K562 (cell line): ENCODE results near the gene ANKRD11. TPM values are rescaled to one million over a fixed set of nuclear protein-coding genes. Genes with fewer than 3 reads are reported as not detected.
A peak's percentile ranks its signal among the peaks of the same experiment; 100 is the strongest.

Source experiments
- ATAC-seq: fragments of 200-7000 bp; cut with Tn5 transposase; 3 replicates; pipeline ENCODE4 v1.9.1; 2020; ENCODE audit warnings: moderate library complexity
- BruUV-seq: library from RNA; stranded (reverse); fragments of 400-500 nt; replicated peaks from 2 replicates; lab custom pipeline; 2021; lab: Mats Ljungman, UMichigan
- CTCF ChIA-PET: fragments of 300-600 bp; formaldehyde crosslinking; extraction: SDS; loops from one replicate; lab custom pipeline; 2021; ENCODE audit warnings: low intra/inter-chr PET ratio; lab: Yijun Ruan, JAX
- POLR2A ChIA-PET: fragments of 300-600, 350-650 bp; sonication (Branson Sonifier 250); formaldehyde crosslinking; extraction: SDS; loops from one replicate; lab custom pipeline; 2021; ENCODE audit warnings: antibody characterized with exemption, inconsistent platforms; lab: Yijun Ruan, JAX
- DNase-seq, 4 experiments: peaks; one replicate each; pipeline versions ENCODE4 v3.0.0 to v3.0.0-alpha.2; 2011 to 2018; ENCODE audit warnings: low spot score in 3 of 4, mixed read lengths in 3 of 4; ENCODE audit errors: extremely low read depth in 1 of 4
- FAIRE-seq: peaks from 2 replicates; lab custom pipeline; 2011; peaks lifted over from hg19 to GRCh38; lab: Jason Lieb, UNC
- H2AFZ ChIP-seq: 2 replicates; pipeline ENCODE4 v1.6.0; 2011; ENCODE audit warnings: low read depth, low read length, control low read depth, inconsistent platforms
- H3K27ac ChIP-seq: fragments of 200-600 bp; 3 replicates; pipeline ENCODE4 v1.8.0; 2011; ENCODE audit warnings: low read depth, mild to moderate bottlenecking, control low read depth, inconsistent platforms, low read length, moderate library complexity, mixed read lengths; ENCODE audit errors: extremely low read depth
- H3K27me3 ChIP-seq, 2 experiments: fragments of 300-600 bp in 1 of 2; 2 replicates in 1 of 2; 3 replicates in 1 of 2; pipeline versions ENCODE4 v1.6.0 to v1.8.0; 2011; ENCODE audit warnings: inconsistent platforms in 2 of 2, low read length in 2 of 2, mild to moderate bottlenecking in 1 of 2, mixed read lengths in 1 of 2, moderate library complexity in 1 of 2; ENCODE audit not compliant: control insufficient read depth in 2 of 2, insufficient read depth in 2 of 2
- H3K36me3 ChIP-seq: fragments of 300-600 bp; 3 replicates; pipeline ENCODE4 v1.8.0; 2011; ENCODE audit warnings: mild to moderate bottlenecking, low read length, inconsistent platforms; ENCODE audit not compliant: control insufficient read depth, insufficient read depth
- H3K4me1 ChIP-seq, 2 experiments: fragments of 200-600 bp in 1 of 2; replicated peaks in 1 of 2; 2 replicates in 1 of 2; 3 replicates in 1 of 2; pipeline versions ENCODE4 v1.5.1 to v1.8.0; 2011; ENCODE audit warnings: inconsistent platforms in 2 of 2, low read length in 2 of 2, mild to moderate bottlenecking in 1 of 2, mixed read lengths in 1 of 2, moderate library complexity in 1 of 2; ENCODE audit not compliant: control insufficient read depth in 2 of 2, insufficient read depth in 2 of 2
- H3K4me2 ChIP-seq: 2 replicates; pipeline ENCODE4 v1.6.1; 2011; ENCODE audit warnings: low read length, control low read depth, inconsistent platforms, mixed read lengths; ENCODE audit not compliant: insufficient read depth
- H3K4me3 ChIP-seq: fragments of 200-600 bp; sonication (generic), shearing (Covaris generic); 2 replicates; pipeline ENCODE4 v1.5.1; 2016; ENCODE audit warnings: control low read depth, inconsistent platforms
- H3K79me2 ChIP-seq: fragments of 200-600 bp; 3 replicates; pipeline ENCODE4 v1.8.0; 2011; ENCODE audit warnings: low read length, inconsistent platforms; ENCODE audit not compliant: control insufficient read depth, insufficient read depth
- H3K9ac ChIP-seq, 2 experiments: 2 replicates each; pipeline versions ENCODE4 v1.6.0 to v1.6.1; 2011; ENCODE audit warnings: low read depth in 2 of 2, low read length in 2 of 2, control low read depth in 1 of 2, inconsistent platforms in 1 of 2, mild to moderate bottlenecking in 1 of 2, mixed read lengths in 1 of 2; ENCODE audit not compliant: insufficient read depth in 1 of 2
- H3K9me1 ChIP-seq: one replicate; pipeline ENCODE4 v1.6.0; 2011; ENCODE audit warnings: inconsistent platforms, mild to moderate bottlenecking, low read length, moderate library complexity; ENCODE audit not compliant: control insufficient read depth, insufficient read depth
- H3K9me3 ChIP-seq: replicated peaks from 2 replicates; pipeline ENCODE4 v1.5.1; 2011; ENCODE audit warnings: low read depth, low read length, inconsistent platforms; ENCODE audit not compliant: control insufficient read depth, insufficient read depth
- H4K20me1 ChIP-seq: replicated peaks from 2 replicates; pipeline ENCODE4 v1.6.1; 2011; ENCODE audit warnings: low read length, inconsistent platforms, mixed read lengths; ENCODE audit not compliant: control insufficient read depth, insufficient read depth
- HNRNPK ChIP-seq: fragments of 200-400 bp; formaldehyde crosslinking; IDR thresholded peaks from one replicate; pipeline ENCODE4 v1.6.1; 2018; ENCODE audit warnings: mild to moderate bottlenecking, low read depth, low read length; ENCODE audit not compliant: poor library complexity, severe bottlenecking
- PHF8 ChIP-seq: fragments of 200-600 bp; sonication (generic); IDR thresholded peaks from 2 replicates; pipeline ENCODE4 v1.6.1; 2012; ENCODE audit warnings: mixed run types, mild to moderate bottlenecking, inconsistent platforms, low read length, moderate library complexity, borderline replicate concordance
- POLR2G ChIP-seq: fragments of 200-400 bp; formaldehyde crosslinking; IDR thresholded peaks from 2 replicates; pipeline ENCODE4 v1.6.1; 2017; ENCODE audit warnings: low read depth, mild to moderate bottlenecking, antibody characterized with exemption, low read length, moderate library complexity
- RBM22 ChIP-seq: fragments of 200-400 bp; formaldehyde crosslinking; IDR thresholded peaks from 2 replicates; pipeline ENCODE4 v1.6.1; 2018; ENCODE audit warnings: low read length, low read depth; ENCODE audit not compliant: poor library complexity, severe bottlenecking
- RERE ChIP-seq: sonication (generic); formaldehyde crosslinking; IDR thresholded peaks from 2 replicates; pipeline ENCODE4 v1.8.0; 2023; ENCODE audit warnings: missing genetic modification reagents, mild to moderate bottlenecking, borderline replicate concordance
- WGBS: fragments of 100-300 bp; shearing (Covaris generic); methylation state at CpG from one replicate; pipeline ENCODE4 v1.1.6; 2016; ENCODE audit warnings: low coverage, mixed read lengths; ENCODE audit not compliant: insufficient coverage; ENCODE audit errors: missing lambda C conversion rate; 5-methylcytosine and 5-hydroxymethylcytosine counted together
- in situ Hi-C: fragments of 300-500 bp; cut with MboI; formaldehyde crosslinking; loops from 4 replicates; pipeline ENCODE4 v1.15.0; 2018; ENCODE audit warnings: inconsistent platforms, mixed read lengths
- intact Hi-C: fragments of 100-400 bp; cut with micrococcal nuclease; formaldehyde crosslinking; loops from 2 replicates; pipeline ENCODE4 v1.14.2; 2022
- polyA plus RNA-seq, 8 experiments: library from polyadenylated mRNA; depleted of rRNA in 4 of 8; stranded (reverse) in 5 of 8; unstranded in 3 of 8; fragments of >200 nt; fragmentation: Nextera tagmentation in 2 of 8; fragmentation: Illumina TruSeq in 1 of 8; extraction: Ambion mirVana in 2 of 8; extraction: Trizol in 1 of 8; gene quantifications; 2 replicates each; pipeline versions ENCODE4 v1.2.1 to v1.2.3, GENCODE V29; 2011 to 2014; ENCODE audit warnings: inconsistent platforms in 1 of 8, missing spikeins in 1 of 8
- total RNA-seq, 7 experiments: library from RNA; depleted of rRNA in 6 of 7; stranded (reverse); fragments of >200 nt in 6 of 7; fragmentation: Illumina TruSeq in 2 of 7; extraction: Trizol in 2 of 7; gene quantifications; 2 replicates each; pipeline versions ENCODE4 v1.2.1 to v1.2.3, GENCODE V29; 2011 to 2021; ENCODE audit warnings: low replicate concordance in 1 of 7

The ANKRD11 gene
- total and polyA plus RNA-seq, 9 of the 15 experiments (the other 6 are each of a cell fraction or from before 2014, with no cell fraction given), result 4.7 to 126 (median 31.7) TPM

- BruUV-seq, result no TSS peak
These were observed 44.0 kb downstream of the ANKRD11 start for GRCh38 chr16:89446136-89446974.

More at GRCh38 chr16:89446136-89446974, 44.0 kb downstream of the ANKRD11 start:
- TF ChIP-seq RERE (CRISPR knock-in tag), result no peak
- TF ChIP-seq RBM22, result peak; percentile 79
- no peak for TF ChIP-seq PHF8
- peak; percentile 34; the same call in 1 of the 2 replicates for TF ChIP-seq POLR2G
- TF ChIP-seq HNRNPK, result no peak
- TF ChIP-seq, all 486 proteins: peak for 2
- peaks cover 47 to 51% of the 10 kb centered on the region in 2 experiments for H3K4me1 ChIP-seq
- no peaks in the 10 kb centered on the region for H3K27me3 ChIP-seq
- no peak overlapping the region for H3K4me3 ChIP-seq
- peaks cover 2% of the 10 kb centered on the region; the same call in 1 of the 3 replicates for H3K36me3 ChIP-seq
- in situ Hi-C loops, result no loop called here
- intact Hi-C loops, result no loop called here
- no peak overlapping the region for H2AFZ ChIP-seq
- ChIA-PET CTCF (no interaction called here), POLR2A (interaction anchor here (0.6 to 1.8 kb wide), 14 partner anchors 9 to 1156 kb away, joined by 3 to 7 read pairs (median 4); no protein-coding TSS in a partner anchor)
- H3K9me3 ChIP-seq, result no peaks in the 10 kb centered on the region
- H3K79me2 ChIP-seq, result peaks cover 99% of the 10 kb centered on the region
- H3K9me1 ChIP-seq, result peaks cover 26% of the 10 kb centered on the region
- H4K20me1 ChIP-seq, result peaks cover 90% of the 10 kb centered on the region
- H3K4me2 ChIP-seq, result no peak overlapping the region; the same call in 1 of the 2 replicates
- peak overlapping the region in 1 of 2 experiments; percentile 76; a peak in 2 of 4 replicates for H3K9ac ChIP-seq
- ATAC-seq (no peak; the same call in 2 of the 3 replicates), DNase-seq (no peak), FAIRE-seq (peak; percentile 37)
- no peak overlapping the region for H3K27ac ChIP-seq
- 59% methylated on average over 14 of the region's 15 CpGs for WGBS
